ENCODE measurements around the gene DCBLD2. TPM values are rescaled to one million over a fixed set of nuclear protein-coding genes. Genes with fewer than 3 reads are reported as not detected.
A peak's percentile ranks its signal among the peaks of the same experiment; 100 is the strongest.

The DCBLD2 gene
- total RNA-seq, 1 experiment from 2014 or later: 265 TPM

DNA sequence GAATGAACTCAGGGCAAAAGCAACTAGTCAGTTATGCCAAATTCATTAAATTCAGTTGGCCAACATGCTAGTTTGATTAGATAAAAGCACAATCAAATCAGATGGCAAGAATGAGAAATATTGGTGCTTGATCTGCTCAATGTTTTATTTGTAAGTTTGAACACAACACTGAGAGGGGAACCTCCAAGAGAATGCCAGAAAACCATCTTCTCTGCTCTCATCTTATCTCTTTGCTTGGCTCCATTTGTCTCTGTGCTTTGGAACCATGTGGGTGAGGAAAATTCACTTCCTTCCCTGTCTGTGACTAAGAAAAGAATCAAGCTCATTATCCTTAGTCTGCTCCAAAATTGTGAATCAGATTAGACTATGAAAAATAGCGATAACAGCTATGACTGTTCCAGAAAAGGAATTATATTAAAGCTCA, 43.6 kb upstream of the DCBLD2 start:
- no peak overlapping the region for H3K4me2 ChIP-seq (ENCODE audit: low read length)

DNA sequence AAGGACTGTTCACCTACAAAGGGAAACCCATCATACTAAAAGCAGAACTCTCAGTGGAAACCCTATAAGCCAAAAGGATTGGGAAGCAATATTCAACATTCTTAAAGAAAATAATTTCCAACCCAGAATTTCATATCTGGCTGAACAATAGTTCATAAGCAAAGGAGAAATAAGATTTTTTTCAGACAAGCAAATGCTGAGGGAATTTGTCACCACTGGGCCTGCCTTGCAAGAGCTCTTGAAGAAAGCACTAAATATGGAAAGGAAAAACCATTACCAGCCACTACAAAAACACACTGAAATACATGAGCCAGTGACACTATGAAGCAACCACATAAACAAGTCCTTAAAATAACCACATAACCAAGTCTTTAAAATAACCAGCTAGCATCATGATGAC, 28.9 kb upstream of the DCBLD2 start:
- no peak overlapping the region for H3K4me3 ChIP-seq (ENCODE audit: low read length)
- TF ChIP-seq, protein P1, sequence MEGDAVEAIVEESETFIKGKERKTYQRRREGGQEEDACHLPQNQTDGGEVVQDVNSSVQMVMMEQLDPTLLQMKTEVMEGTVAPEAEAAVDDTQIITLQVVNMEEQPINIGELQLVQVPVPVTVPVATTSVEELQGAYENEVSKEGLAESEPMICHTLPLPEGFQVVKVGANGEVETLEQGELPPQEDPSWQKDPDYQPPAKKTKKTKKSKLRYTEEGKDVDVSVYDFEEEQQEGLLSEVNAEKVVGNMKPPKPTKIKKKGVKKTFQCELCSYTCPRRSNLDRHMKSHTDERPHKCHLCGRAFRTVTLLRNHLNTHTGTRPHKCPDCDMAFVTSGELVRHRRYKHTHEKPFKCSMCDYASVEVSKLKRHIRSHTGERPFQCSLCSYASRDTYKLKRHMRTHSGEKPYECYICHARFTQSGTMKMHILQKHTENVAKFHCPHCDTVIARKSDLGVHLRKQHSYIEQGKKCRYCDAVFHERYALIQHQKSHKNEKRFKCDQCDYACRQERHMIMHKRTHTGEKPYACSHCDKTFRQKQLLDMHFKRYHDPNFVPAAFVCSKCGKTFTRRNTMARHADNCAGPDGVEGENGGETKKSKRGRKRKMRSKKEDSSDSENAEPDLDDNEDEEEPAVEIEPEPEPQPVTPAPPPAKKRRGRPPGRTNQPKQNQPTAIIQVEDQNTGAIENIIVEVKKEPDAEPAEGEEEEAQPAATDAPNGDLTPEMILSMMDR (conservative IDR thresholded peaks at IDR 0.05; ENCODE audit: low read depth, low read length): no peak
- no peak for TF ChIP-seq EZH2 (IDR thresholded peaks at IDR 0.05; ENCODE audit: low read length, unreplicated experiment)
- no peak for TF ChIP-seq EZH2phosphoT487 (IDR thresholded peaks at IDR 0.05; ENCODE audit: borderline replicate concordance, low read length)
- H3K9me3 ChIP-seq (ENCODE audit: low read length): peaks cover 8% of the 10 kb centered on the region; the same call in 1 of the 2 replicates
- H3K27me3 ChIP-seq (ENCODE audit: low read length): no peaks in the 10 kb centered on the region
- intact Hi-C loops (cut with micrococcal nuclease): no loop called here
- no peaks in the 10 kb centered on the region for H3F3A ChIP-seq (ENCODE audit: low read length, unreplicated experiment)
- no peaks in the 10 kb centered on the region for H3K9me2 ChIP-seq (replicated peaks; ENCODE audit: low read length)
- no peak overlapping the region for H3K27ac ChIP-seq (ENCODE audit: low read length)
- no peak overlapping the region for H3K9ac ChIP-seq (ENCODE audit: low read length)
- CTCF ChIA-PET: no interaction called here
- BruUV-seq (replicated peaks): no TSS peak
- no peaks in the 10 kb centered on the region for H3K4me1 ChIP-seq (ENCODE audit: insufficient read depth, low read length)
- H3K79me2 ChIP-seq (ENCODE audit: low read length): no peaks in the 10 kb centered on the region
- H3K4me2 ChIP-seq (ENCODE audit: low read length): no peak overlapping the region
- H3K36me3 ChIP-seq (ENCODE audit: low read depth, low read length): no peaks in the 10 kb centered on the region; the same call in 1 of the 2 replicates
- ATAC-seq (no peak), DNase-seq (no peak)
- H2AFZ ChIP-seq (ENCODE audit: low read length): no peak overlapping the region
- H4K20me1 ChIP-seq (ENCODE audit: low read length): no peaks in the 10 kb centered on the region
- POLR2A ChIA-PET (ENCODE audit: unreplicated experiment): no interaction called here

More for the DNA sequence above, 43.6 kb upstream of the DCBLD2 start:
- no peak overlapping the region for H3K9ac ChIP-seq (ENCODE audit: low read length)
- peak overlapping the region; percentile 60 for H2AFZ ChIP-seq (ENCODE audit: low read length)
- ChIA-PET CTCF (no interaction called here), POLR2A (ENCODE audit: unreplicated experiment) (interaction anchor here (0.5 to 0.6 kb wide), 2 partner anchors 43 to 422 kb away, joined by 6 to 13 read pairs; no protein-coding TSS in a partner anchor)
- H3K4me1 ChIP-seq (ENCODE audit: insufficient read depth, low read length): peaks cover 9% of the 10 kb centered on the region; the same call in 1 of the 2 replicates
- no peaks in the 10 kb centered on the region for H3K9me2 ChIP-seq (replicated peaks; ENCODE audit: low read length)
- intact Hi-C loops (cut with micrococcal nuclease): no loop called here
- H3K79me2 ChIP-seq (ENCODE audit: low read length): no peaks in the 10 kb centered on the region
- H3K36me3 ChIP-seq (ENCODE audit: low read depth, low read length): no peaks in the 10 kb centered on the region
- no peak overlapping the region for H3K27ac ChIP-seq (ENCODE audit: low read length)
- ATAC-seq: peak; percentile 29; the same call in 1 of the 2 replicates
- BruUV-seq (replicated peaks): no TSS peak
- no peaks in the 10 kb centered on the region for H3K9me3 ChIP-seq (ENCODE audit: low read length)
- H3K27me3 ChIP-seq (ENCODE audit: low read length): no peaks in the 10 kb centered on the region
- TF ChIP-seq EZH2phosphoT487 (IDR thresholded peaks at IDR 0.05; ENCODE audit: borderline replicate concordance, low read length): no peak
- TF ChIP-seq EZH2 (IDR thresholded peaks at IDR 0.05; ENCODE audit: low read length, unreplicated experiment): no peak
- TF ChIP-seq, protein P1 (conservative IDR thresholded peaks at IDR 0.05; ENCODE audit: low read depth, low read length): no peak
- no peaks in the 10 kb centered on the region for H3F3A ChIP-seq (ENCODE audit: low read length, unreplicated experiment)
- peak; percentile 31 for DNase-seq
- H3K4me3 ChIP-seq (ENCODE audit: low read length): no peak overlapping the region
- H4K20me1 ChIP-seq (ENCODE audit: low read length): no peaks in the 10 kb centered on the region

DNA sequence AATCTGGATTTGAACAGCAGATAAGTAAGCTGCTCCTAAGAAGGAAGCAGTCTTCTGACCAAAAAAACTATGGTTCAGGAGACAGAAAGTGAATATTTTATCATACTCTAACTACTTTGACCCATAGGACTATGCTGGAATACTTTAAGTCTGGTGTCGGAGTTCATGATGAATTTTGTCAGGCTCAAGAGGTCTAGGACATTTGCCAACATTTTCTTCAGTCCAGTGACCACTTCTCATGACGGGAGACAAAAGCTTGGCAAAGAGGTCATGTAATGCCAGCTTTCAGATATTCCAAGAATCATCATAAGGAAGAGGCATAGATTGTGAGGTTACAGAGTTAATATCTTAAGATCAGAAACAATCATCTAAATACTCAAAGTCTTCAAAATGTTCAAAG, 20.5 kb upstream of the DCBLD2 start:
- Histone ChIP-seq H3K4me2 (ENCODE audit: low read length) (no peak overlapping the region), H3K9ac (ENCODE audit: low read length) (no peak overlapping the region), H3K9me2 (replicated peaks; ENCODE audit: low read length) (no peaks in the 10 kb centered on the region), H3K79me2 (ENCODE audit: low read length) (no peaks in the 10 kb centered on the region), H3K36me3 (ENCODE audit: low read depth, low read length) (no peaks in the 10 kb centered on the region), H2AFZ (ENCODE audit: low read length) (no peak overlapping the region), H3K9me3 (ENCODE audit: low read length) (no peaks in the 10 kb centered on the region), H3K27me3 (ENCODE audit: low read length) (no peaks in the 10 kb centered on the region), H3K27ac (ENCODE audit: low read length) (peak overlapping the region; percentile 90), H3K4me1 (ENCODE audit: insufficient read depth, low read length) (peaks cover 41% of the 10 kb centered on the region), H3K4me3 (ENCODE audit: low read length) (no peak overlapping the region), H4K20me1 (ENCODE audit: low read length) (no peaks in the 10 kb centered on the region), H3F3A (ENCODE audit: low read length, unreplicated experiment) (no peaks in the 10 kb centered on the region)
- ATAC-seq (no peak), DNase-seq (no peak)
- TF ChIP-seq, protein P1 (conservative IDR thresholded peaks at IDR 0.05; ENCODE audit: low read depth, low read length): no peak
- TF ChIP-seq EZH2phosphoT487 (IDR thresholded peaks at IDR 0.05; ENCODE audit: borderline replicate concordance, low read length): no peak
- no peak for TF ChIP-seq EZH2 (IDR thresholded peaks at IDR 0.05; ENCODE audit: low read length, unreplicated experiment)
- POLR2A ChIA-PET (ENCODE audit: unreplicated experiment): no interaction called here
- intact Hi-C loops (cut with micrococcal nuclease): loop anchor here (2.0 to 5.0 kb wide), 2 partner anchors 40 to 49 kb away; no protein-coding TSS in a partner anchor
- BruUV-seq (replicated peaks): no TSS peak
- CTCF ChIA-PET: no interaction called here
